HG02763 (cell line): Measurements from ENCODE around the gene HPS1.

Source experiments
- ATAC-seq: cut with Tn5 transposase; IDR thresholded peaks from one replicate; pipeline ENCODE4 v1.9.1; 2021; ENCODE audit warnings: mild to moderate bottlenecking, moderate library complexity; ENCODE audit not compliant: unreplicated experiment

Gene HPS1

DNA sequence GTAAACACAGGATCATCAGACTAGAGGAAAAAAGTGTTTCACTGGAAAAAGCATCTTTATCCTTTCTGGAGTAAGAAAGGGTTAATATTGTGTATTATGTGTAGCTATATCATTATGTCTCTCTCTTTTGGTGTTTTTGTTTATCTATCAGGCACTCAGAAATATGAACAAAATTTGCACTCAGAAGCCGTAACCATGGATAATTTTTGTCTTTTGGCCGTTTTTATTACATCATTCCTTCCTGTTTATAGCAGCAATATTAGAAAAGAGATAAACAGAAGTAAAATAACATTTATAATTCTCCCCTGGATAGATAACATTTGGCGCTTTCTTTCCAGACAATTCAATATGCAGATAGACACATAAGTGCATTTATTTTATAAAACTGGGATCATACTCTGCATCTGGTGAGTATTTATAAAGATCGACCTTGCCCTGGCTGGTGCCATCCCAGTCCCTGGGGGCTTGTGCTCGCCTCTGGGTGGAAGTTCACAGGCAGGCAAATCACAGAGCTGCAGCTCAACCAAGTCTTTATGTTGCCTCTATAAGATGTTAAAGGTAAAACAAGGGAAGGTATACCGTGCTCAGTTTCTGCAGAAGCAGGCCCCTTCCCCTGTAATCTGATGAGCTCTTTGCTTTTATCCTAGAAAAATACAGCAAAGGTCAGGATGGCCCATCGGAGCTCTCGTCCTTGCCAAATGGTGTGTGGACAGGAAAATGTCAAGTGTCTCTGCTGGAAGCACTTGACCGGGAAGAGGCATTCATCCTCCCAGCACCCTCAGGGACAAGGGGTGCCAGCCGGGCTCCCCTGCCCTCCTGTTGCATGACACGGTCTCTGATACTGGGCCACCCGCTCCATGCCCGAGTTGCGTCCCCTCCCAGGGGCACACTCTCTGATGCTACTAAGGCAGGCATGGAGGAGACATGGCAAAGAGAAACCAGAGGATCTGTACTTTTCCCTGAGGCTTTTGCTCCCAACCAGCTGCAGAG, 75.6 kb downstream of the HPS1 start:
- ATAC-seq, result no peak

DNA sequence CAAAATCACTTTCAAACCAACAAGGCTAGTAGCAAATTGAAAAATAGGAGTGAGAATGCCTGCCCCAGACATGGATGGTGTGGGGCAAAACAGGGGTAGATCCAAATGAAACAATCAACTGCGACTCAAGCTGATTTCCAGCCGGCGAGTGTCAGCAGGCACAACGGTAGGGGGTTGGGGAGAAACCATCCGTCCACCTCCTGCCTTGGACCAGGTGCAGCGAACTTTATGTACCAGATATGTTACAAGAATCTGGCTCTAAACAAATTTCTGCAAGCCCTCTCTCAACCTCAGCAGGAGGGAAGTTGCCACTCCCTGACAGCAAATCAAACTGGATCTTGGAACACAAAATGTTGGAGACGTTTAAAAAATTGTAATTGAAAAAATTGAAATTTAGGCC, 76.9 kb downstream of the HPS1 start:
- ATAC-seq, result no peak

DNA sequence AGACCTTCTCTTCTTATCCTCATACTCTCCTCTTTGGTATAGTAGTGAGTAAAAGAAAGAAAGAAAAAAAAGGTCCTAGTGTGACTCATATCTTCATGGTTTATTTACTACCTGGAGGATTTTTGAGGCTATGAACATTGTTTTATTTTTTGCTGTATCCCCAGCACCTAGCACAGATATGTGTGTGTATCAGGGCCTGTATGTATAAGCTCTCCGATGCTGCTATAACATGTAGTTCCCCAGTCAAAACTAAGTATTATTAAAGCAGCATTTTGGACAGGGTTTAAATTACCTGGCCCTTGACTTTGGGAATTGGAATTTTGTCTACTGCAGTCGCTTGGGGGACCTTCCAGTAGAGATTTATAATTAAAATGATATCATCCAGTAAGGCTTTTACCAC, 78.1 kb downstream of the HPS1 start:
- ATAC-seq, result no peak

GRCh38 chr10:98367604-98368451, 78.9 kb downstream of the HPS1 start:
- no peak for ATAC-seq
